GM12801 (cell line): ENCODE results near the gene FOXM1.

Source experiments
- CTCF ChIP-seq: IDR thresholded peaks from one replicate; pipeline ENCODE4 v1.5.1; 2011; ENCODE audit warnings: control low read depth; ENCODE audit not compliant: insufficient read length; ENCODE audit errors: extremely low read depth

FOXM1 gene

GRCh38 chr12:2811801-2812200, 65.2 kb downstream of the FOXM1 start:
- no peak for TF ChIP-seq CTCF
